A673 (cell line): ENCODE data around the gene ESM1.

Source experiments
- CTCF ChIP-seq: fragments of 300-800, 200-600 bp; sonication (generic); conservative IDR thresholded peaks from 2 replicates; pipeline ENCODE4 v1.5.1; 2017; ENCODE audit warnings: low read depth, mild to moderate bottlenecking, antibody characterized with exemption, low read length, moderate library complexity, mixed read lengths
- EZH2 ChIP-seq: fragments of 200-600 bp; sonication (generic); IDR thresholded peaks from 2 replicates; pipeline ENCODE4 v1.6.1; 2017; ENCODE audit warnings: borderline replicate concordance, low read depth, mild to moderate bottlenecking, mixed read lengths, antibody characterized with exemption, low read length; ENCODE audit not compliant: poor library complexity, severe bottlenecking

GRCh38 chr5:54965806-54966205 lies 19.6 kb downstream of the ESM1 start:
- TF ChIP-seq CTCF (no peak), EZH2 (no peak)
